Activated CD4-positive, alpha-beta T cell treated with anti-CD3 and anti-CD28 coated beads, Interleukin-2, amount 50 U/mL, for 24 hours (primary cell): ENCODE data around the gene MAZ.

ENCODE experiments used
- DNase-seq, 2 donors: peaks; one replicate each; pipeline ENCODE4 v3.0.0-alpha.2; 2020; ENCODE audit warnings: low read depth in 1 of 2, low spot score in 1 of 2

MAZ gene

GRCh38 chr16:29852654-29853053 lies 46.3 kb downstream of the MAZ start:
- no peak for DNase-seq

GRCh38 chr16:29854520-29855100 lies 48.3 kb downstream of the MAZ start:
- DNase-seq = no peak

GRCh38 chr16:29857133-29857760 lies 50.9 kb downstream of the MAZ start:
- DNase-seq = no peak

- no peak for DNase-seq
Observed at GRCh38 chr16:29858149-29858849, 52.0 kb downstream of the MAZ start.

GRCh38 chr16:29858974-29859373 lies 52.6 kb downstream of the MAZ start:
- no peak for DNase-seq

GRCh38 chr16:29860218-29860617 lies 53.9 kb downstream of the MAZ start:
- no peak for DNase-seq
